ENCODE results near the gene CD82.

DNA sequence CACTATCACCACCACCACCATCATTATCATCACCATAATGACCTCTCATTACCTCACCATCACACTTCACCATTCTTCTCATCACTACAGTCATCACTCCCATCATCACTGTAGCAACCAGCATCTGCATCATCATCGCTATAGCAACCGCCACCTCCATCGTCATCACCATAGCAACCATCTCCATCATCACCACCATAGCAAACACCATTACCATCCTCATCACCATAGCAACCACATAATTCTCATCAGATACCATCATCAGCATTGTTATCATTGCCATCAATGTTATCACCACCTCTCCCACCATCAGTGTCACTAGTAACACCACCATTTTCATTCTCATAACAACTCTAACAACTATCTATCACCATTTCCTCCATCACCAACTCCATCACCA lies 23.1 kb upstream of the CD82 start:
- TF ChIP-seq, protein P1, sequence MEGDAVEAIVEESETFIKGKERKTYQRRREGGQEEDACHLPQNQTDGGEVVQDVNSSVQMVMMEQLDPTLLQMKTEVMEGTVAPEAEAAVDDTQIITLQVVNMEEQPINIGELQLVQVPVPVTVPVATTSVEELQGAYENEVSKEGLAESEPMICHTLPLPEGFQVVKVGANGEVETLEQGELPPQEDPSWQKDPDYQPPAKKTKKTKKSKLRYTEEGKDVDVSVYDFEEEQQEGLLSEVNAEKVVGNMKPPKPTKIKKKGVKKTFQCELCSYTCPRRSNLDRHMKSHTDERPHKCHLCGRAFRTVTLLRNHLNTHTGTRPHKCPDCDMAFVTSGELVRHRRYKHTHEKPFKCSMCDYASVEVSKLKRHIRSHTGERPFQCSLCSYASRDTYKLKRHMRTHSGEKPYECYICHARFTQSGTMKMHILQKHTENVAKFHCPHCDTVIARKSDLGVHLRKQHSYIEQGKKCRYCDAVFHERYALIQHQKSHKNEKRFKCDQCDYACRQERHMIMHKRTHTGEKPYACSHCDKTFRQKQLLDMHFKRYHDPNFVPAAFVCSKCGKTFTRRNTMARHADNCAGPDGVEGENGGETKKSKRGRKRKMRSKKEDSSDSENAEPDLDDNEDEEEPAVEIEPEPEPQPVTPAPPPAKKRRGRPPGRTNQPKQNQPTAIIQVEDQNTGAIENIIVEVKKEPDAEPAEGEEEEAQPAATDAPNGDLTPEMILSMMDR (conservative IDR thresholded peaks at IDR 0.05; ENCODE audit: low read depth, low read length): no peak
- no peak for TF ChIP-seq EZH2 (IDR thresholded peaks at IDR 0.05; ENCODE audit: borderline replicate concordance, low read depth, low read length, poor library complexity, severe bottlenecking)

All from A673 (cell line).